ENCODE results near the gene LRMDA. TPM values are rescaled to one million over a fixed set of nuclear protein-coding genes. Genes with fewer than 3 reads are reported as not detected.

The LRMDA gene
- total and polyA plus RNA-seq, 2 donors (not counting 3 experiments of a cell fraction or from before 2014, with no cell fraction given): 9.7 to 18.0 TPM

DNA sequence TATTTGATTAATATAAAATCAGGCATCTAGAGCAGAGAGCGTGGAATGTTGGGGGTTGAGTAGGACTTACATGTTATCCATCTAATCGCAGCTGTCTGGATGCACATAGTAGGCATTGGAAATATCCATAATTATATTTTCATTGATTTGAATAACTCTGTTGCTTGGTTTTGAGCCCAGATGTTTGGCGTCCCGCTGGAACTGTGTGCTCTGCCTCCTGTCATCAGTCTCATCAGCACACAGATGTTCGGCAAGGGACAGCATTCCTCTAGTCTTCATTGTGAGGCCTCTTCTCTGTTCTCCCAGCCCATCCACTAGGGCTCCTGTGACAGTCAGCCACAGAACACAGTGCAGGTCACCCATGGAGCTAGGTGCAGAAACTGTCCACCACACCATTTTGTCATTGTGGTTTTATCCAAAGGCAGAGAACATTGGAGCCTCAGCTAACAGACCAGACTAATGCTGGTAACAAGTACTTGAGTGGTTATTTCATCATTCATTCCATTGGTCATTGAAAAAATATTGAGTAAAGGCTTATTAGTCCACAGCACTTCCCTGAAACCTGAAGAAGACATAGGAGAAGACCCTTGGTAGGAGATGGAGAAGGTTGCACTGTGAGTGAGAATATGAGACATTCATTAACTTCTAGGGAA lies 927.4 kb downstream of the LRMDA start:
- no peaks in the 10 kb centered on the region for H3K9me3 ChIP-seq (replicated peaks; ENCODE audit: control insufficient read depth, insufficient read depth, low read length)
- H3K4me2 ChIP-seq (ENCODE audit: insufficient read depth, low read length): no peak overlapping the region
- no TSS peak for BruUV-seq (replicated peaks)
- FAIRE-seq (no peak), DNase-seq (ENCODE audit: low read depth, low spot score) (no peak)
- intact Hi-C loops (cut with micrococcal nuclease) (no loop called here), dilution Hi-C loops (cut with MboI; ENCODE audit: extremely low pct_ligation_motif_present, low sequenced_read_pairs) (no loop called here)
- H3K4me1 ChIP-seq (ENCODE audit: control insufficient read depth, extremely low read depth, insufficient read depth, low read length): peaks cover 6% of the 10 kb centered on the region
- H3K36me3 ChIP-seq (ENCODE audit: control insufficient read depth in 2 of 2, extremely low read depth in 1 of 2, insufficient read depth in 2 of 2, low read length in 2 of 2): no peaks in the 10 kb centered on the region
- no peak overlapping the region for H3K4me3 ChIP-seq (replicated peaks in 1 of 3; ENCODE audit: insufficient read depth in 1 of 3, low read depth in 1 of 3, low read length in 3 of 3)
- TF ChIP-seq FOS (IDR thresholded peaks at IDR 0.05; ENCODE audit: borderline replicate concordance, insufficient read depth, low read length): no peak
- TF ChIP-seq, protein P1, sequence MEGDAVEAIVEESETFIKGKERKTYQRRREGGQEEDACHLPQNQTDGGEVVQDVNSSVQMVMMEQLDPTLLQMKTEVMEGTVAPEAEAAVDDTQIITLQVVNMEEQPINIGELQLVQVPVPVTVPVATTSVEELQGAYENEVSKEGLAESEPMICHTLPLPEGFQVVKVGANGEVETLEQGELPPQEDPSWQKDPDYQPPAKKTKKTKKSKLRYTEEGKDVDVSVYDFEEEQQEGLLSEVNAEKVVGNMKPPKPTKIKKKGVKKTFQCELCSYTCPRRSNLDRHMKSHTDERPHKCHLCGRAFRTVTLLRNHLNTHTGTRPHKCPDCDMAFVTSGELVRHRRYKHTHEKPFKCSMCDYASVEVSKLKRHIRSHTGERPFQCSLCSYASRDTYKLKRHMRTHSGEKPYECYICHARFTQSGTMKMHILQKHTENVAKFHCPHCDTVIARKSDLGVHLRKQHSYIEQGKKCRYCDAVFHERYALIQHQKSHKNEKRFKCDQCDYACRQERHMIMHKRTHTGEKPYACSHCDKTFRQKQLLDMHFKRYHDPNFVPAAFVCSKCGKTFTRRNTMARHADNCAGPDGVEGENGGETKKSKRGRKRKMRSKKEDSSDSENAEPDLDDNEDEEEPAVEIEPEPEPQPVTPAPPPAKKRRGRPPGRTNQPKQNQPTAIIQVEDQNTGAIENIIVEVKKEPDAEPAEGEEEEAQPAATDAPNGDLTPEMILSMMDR (IDR thresholded peaks at IDR 0.05; ENCODE audit: extremely low read depth in 1 of 2, insufficient read depth in 1 of 2, low read depth in 1 of 2, low read length in 2 of 2): no peak
- no peak for TF ChIP-seq GATA2 (IDR thresholded peaks at IDR 0.05; ENCODE audit: insufficient read depth, insufficient read length, low read depth, low read length)
- TF ChIP-seq, protein P2, sequence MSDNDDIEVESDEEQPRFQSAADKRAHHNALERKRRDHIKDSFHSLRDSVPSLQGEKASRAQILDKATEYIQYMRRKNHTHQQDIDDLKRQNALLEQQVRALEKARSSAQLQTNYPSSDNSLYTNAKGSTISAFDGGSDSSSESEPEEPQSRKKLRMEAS (IDR thresholded peaks at IDR 0.05; ENCODE audit: insufficient read depth, insufficient read length): no peak
- no peak for TF ChIP-seq EZH2 (IDR thresholded peaks at IDR 0.05; ENCODE audit: borderline replicate concordance, low read depth, low read length, severe bottlenecking)
- no peak for TF ChIP-seq POLR2A (IDR thresholded peaks at IDR 0.05; ENCODE audit: low read depth, low read length)
- TF ChIP-seq POLR2AphosphoS5 (IDR thresholded peaks at IDR 0.05; ENCODE audit: insufficient read depth, low read depth, low read length): no peak
- no peak for TF ChIP-seq JUN (IDR thresholded peaks at IDR 0.05; ENCODE audit: borderline replicate concordance, insufficient read depth, insufficient read length, low read depth)
- no peak for TF ChIP-seq MYC (IDR thresholded peaks at IDR 0.05; ENCODE audit: low read depth, low read length)
- no peak overlapping the region for H2AFZ ChIP-seq (ENCODE audit: low read depth, low read length)
- H3K27ac ChIP-seq (ENCODE audit: insufficient read depth, low read depth, low read length): no peak overlapping the region
- no peaks in the 10 kb centered on the region for H3K9me1 ChIP-seq (replicated peaks; ENCODE audit: control insufficient read depth, extremely low read depth, insufficient read depth, low read length)
- CTCF ChIA-PET: no interaction called here
- no peaks in the 10 kb centered on the region for H3K27me3 ChIP-seq (ENCODE audit: control insufficient read depth in 2 of 2, insufficient read depth in 2 of 2, low read length in 2 of 2)
- H4K20me1 ChIP-seq (replicated peaks; ENCODE audit: control insufficient read depth, extremely low read depth, insufficient read depth, low read length): no peaks in the 10 kb centered on the region
- no peak overlapping the region for H3K9ac ChIP-seq (replicated peaks; ENCODE audit: extremely low read depth, insufficient read depth, low read length)
- POLR2A ChIA-PET: no interaction called here
- no peaks in the 10 kb centered on the region for H3K79me2 ChIP-seq (ENCODE audit: control insufficient read depth, insufficient read depth, low read length)
